Measurements from ENCODE around the gene GH1.

GRCh38 chr17:63918305-63918704 lies 334 bp downstream of the GH1 start:
- TF ChIP-seq CTCF (IDR thresholded peaks at IDR 0.05) (no peak), POLR2A (IDR thresholded peaks at IDR 0.05) (no peak)

All from testis (tissue), 2 donors.